NCI-H2227 (cell line): ENCODE results near the gene SPRR4.
"Not testable (repeated sequence)": the region's sequence is repeated elsewhere in the genome, so short reads cannot be mapped to it uniquely, and the experiment has no call there.

Experiments
- DNase-seq: peaks from one replicate; lab custom pipeline; 2025; ENCODE audit not compliant: unreplicated experiment; lab: John Stamatoyannopoulos, UW

SPRR4 gene

GRCh38 chr1:153011235-153011758 is 40.8 kb downstream of the SPRR4 start:
- DNase-seq = not testable (repeated sequence)

- not testable (repeated sequence) for DNase-seq
Observed at GRCh38 chr1:153021829-153022228, 51.4 kb downstream of the SPRR4 start.
